HepG2 (cell line): ENCODE measurements around the gene CCDC74A.

Source experiments
- CBX5 ChIP-seq: sonication (generic); formaldehyde crosslinking; IDR thresholded peaks from 2 replicates; pipeline ENCODE4 v1.4.0; 2020; ENCODE audit warnings: missing genetic modification reagents, borderline replicate concordance
- IKZF1 ChIP-seq: fragments of 450-650 bp; IDR thresholded peaks from 2 replicates; pipeline ENCODE4 v1.7.1; 2016
- JUND ChIP-seq: sonication (generic); formaldehyde crosslinking; IDR thresholded peaks from 2 replicates; pipeline ENCODE4 v1.8.0; 2022; ENCODE audit warnings: mild to moderate bottlenecking, missing genetic modification reagents
- SAP130 ChIP-seq: IDR thresholded peaks from 2 replicates; pipeline ENCODE4 v1.6.1; 2016; ENCODE audit warnings: low read depth
- SIN3A ChIP-seq: IDR thresholded peaks from 2 replicates; pipeline ENCODE4 v1.6.1; 2011; ENCODE audit warnings: low read depth, mild to moderate bottlenecking, control low read depth, low read length, borderline replicate concordance
- THAP11 ChIP-seq: IDR thresholded peaks from 2 replicates; pipeline ENCODE4 v1.6.1; 2016; ENCODE audit warnings: missing biosample characterization, missing genetic modification reagents
- ZNF674 ChIP-seq: sonication (generic); formaldehyde crosslinking; IDR thresholded peaks from 2 replicates; pipeline ENCODE4 v1.5.0; 2020; ENCODE audit warnings: low read depth, mild to moderate bottlenecking, missing genetic modification reagents
- ZSCAN21 ChIP-seq: sonication (generic); formaldehyde crosslinking; IDR thresholded peaks from 2 replicates; pipeline ENCODE4 v1.8.0; 2022; ENCODE audit warnings: mild to moderate bottlenecking, missing genetic modification reagents, moderate library complexity, borderline replicate concordance
- TF ChIP-seq, protein P1 (sequence below): sonication (generic); formaldehyde crosslinking; IDR thresholded peaks from 2 replicates; pipeline ENCODE4 v1.4.0; 2020; ENCODE audit warnings: missing genetic modification reagents
- TF ChIP-seq, protein P2 (sequence below): sonication (generic); formaldehyde crosslinking; IDR thresholded peaks from 2 replicates; pipeline ENCODE4 v1.5.0; 2020; ENCODE audit warnings: mild to moderate bottlenecking, missing genetic modification reagents, moderate library complexity

DNA sequence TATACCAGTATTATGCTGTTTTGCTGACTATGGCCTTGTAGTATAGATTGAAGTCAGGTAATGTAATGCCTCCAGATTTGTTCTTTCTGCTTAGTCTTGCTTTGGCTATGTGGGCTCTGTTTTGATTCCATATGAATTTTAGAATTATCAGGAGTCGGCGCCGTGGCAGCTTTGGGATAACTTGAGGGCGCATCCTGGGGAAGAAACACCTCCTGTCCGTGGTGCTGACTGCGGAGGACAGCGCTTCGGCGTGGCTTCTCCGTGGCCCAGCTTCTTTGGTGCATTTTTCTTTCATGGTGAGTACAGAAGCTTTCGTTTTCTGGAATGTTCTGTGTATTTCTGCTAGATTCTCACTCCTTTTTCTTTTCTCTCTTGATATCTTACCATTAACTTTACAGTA, 25.2 kb downstream of the CCDC74A start:
- TF ChIP-seq SIN3A (no peak), JUND (CRISPR knock-in tag) (no peak), THAP11 (CRISPR knock-in tag) (no peak), SAP130 (no peak), ZNF674 (CRISPR knock-in tag) (no peak), ZSCAN21 (CRISPR knock-in tag) (no peak), IKZF1 (no peak), CBX5 (no peak)
- TF ChIP-seq, protein P1, sequence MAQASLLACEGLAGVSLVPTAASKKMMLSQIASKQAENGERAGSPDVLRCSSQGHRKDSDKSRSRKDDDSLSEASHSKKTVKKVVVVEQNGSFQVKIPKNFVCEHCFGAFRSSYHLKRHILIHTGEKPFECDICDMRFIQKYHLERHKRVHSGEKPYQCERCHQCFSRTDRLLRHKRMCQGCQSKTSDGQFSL (CRISPR knock-in tag), result no peak
- TF ChIP-seq, protein P2, sequence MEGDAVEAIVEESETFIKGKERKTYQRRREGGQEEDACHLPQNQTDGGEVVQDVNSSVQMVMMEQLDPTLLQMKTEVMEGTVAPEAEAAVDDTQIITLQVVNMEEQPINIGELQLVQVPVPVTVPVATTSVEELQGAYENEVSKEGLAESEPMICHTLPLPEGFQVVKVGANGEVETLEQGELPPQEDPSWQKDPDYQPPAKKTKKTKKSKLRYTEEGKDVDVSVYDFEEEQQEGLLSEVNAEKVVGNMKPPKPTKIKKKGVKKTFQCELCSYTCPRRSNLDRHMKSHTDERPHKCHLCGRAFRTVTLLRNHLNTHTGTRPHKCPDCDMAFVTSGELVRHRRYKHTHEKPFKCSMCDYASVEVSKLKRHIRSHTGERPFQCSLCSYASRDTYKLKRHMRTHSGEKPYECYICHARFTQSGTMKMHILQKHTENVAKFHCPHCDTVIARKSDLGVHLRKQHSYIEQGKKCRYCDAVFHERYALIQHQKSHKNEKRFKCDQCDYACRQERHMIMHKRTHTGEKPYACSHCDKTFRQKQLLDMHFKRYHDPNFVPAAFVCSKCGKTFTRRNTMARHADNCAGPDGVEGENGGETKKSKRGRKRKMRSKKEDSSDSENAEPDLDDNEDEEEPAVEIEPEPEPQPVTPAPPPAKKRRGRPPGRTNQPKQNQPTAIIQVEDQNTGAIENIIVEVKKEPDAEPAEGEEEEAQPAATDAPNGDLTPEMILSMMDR, result no peak
